Calu3 (cell line): ENCODE results near the gene TENM3. TPM values are rescaled to one million over a fixed set of nuclear protein-coding genes. Genes with fewer than 3 reads are reported as not detected.
"Not testable (repeated sequence)": the region's sequence is repeated elsewhere in the genome, so short reads cannot be mapped to it uniquely, and the experiment has no call there.

Source experiments
- BruUV-seq: library from RNA; stranded (reverse); fragments of 400-500 nt; replicated peaks from 2 replicates; lab custom pipeline; 2021; lab: Mats Ljungman, UMichigan
- CTCF ChIA-PET: fragments of 300-600 bp; sonication (Branson Sonifier 250); formaldehyde crosslinking; loops from one replicate; lab custom pipeline; 2022; ENCODE audit warnings: antibody characterized with exemption; lab: Charles Lee
- DNase-seq: peaks from one replicate; pipeline ENCODE4 v3.0.0; 2022
- H3K27ac Mint-ChIP-seq: one replicate; pipeline ENCODE4 v1.8.0; 2022; ENCODE audit warnings: mixed read lengths; ENCODE audit not compliant: unreplicated experiment
- H3K27me3 Mint-ChIP-seq: one replicate; pipeline ENCODE4 v1.8.0; 2022; ENCODE audit warnings: mixed read lengths; ENCODE audit not compliant: unreplicated experiment
- H3K36me3 Mint-ChIP-seq: one replicate; pipeline ENCODE4 v1.8.0; 2022; ENCODE audit warnings: mild to moderate bottlenecking, moderate library complexity, mixed read lengths; ENCODE audit not compliant: insufficient read depth, unreplicated experiment
- H3K4me1 Mint-ChIP-seq: one replicate; pipeline ENCODE4 v1.8.0; 2022; ENCODE audit warnings: mild to moderate bottlenecking, low read depth, mixed read lengths; ENCODE audit not compliant: unreplicated experiment
- H3K4me3 Mint-ChIP-seq: one replicate; pipeline ENCODE4 v1.8.0; 2022; ENCODE audit warnings: mild to moderate bottlenecking, low read depth, moderate library complexity, mixed read lengths; ENCODE audit not compliant: unreplicated experiment
- H3K9me3 Mint-ChIP-seq: one replicate; pipeline ENCODE4 v1.8.0; 2022; ENCODE audit warnings: low read depth, mixed read lengths; ENCODE audit not compliant: unreplicated experiment
- CTCF ChIP-seq: fragments of 200-600 bp; IDR thresholded peaks from one replicate; pipeline ENCODE4 v1.8.0; 2022; ENCODE audit warnings: antibody characterized with exemption; ENCODE audit not compliant: unreplicated experiment
- intact Hi-C: fragments of 100-400 bp; cut with micrococcal nuclease; formaldehyde crosslinking; loops from one replicate; pipeline ENCODE4 v1.10.0; 2022; ENCODE audit not compliant: unreplicated experiment
- total RNA-seq: library from RNA; stranded (reverse); gene quantifications from 2 replicates; pipeline ENCODE4 v1.2.3, GENCODE V29; 2022

The TENM3 gene
- total RNA-seq, 1 experiment from 2014 or later = 5.9 TPM

DNA sequence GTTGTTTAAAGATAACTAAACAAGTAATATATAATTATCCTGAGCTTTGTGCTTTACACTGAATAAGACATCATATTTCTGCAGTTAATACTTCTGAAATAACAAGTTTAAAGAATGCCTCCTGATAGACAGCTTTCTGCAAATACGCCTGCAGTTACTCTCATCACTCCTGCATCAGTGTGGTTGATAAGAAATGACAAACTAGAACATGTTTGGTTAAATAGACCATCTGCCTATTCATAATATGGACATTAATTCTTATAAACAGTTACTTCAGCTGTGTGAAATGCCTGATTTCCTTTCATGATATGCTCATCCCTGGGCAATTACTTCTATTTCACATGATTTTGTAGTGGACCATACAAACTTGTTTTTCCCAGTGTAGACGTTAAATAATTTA, 7.0 kb upstream of the TENM3 start:
- no peaks in the 10 kb centered on the region for H3K9me3 Mint-ChIP-seq
- H3K27ac Mint-ChIP-seq = no peak overlapping the region
- no peaks in the 10 kb centered on the region for H3K27me3 Mint-ChIP-seq
- H3K4me1 Mint-ChIP-seq = no peaks in the 10 kb centered on the region
- no peak for TF ChIP-seq CTCF
- CTCF ChIA-PET = no interaction called here
- H3K36me3 Mint-ChIP-seq = no peaks in the 10 kb centered on the region
- DNase-seq = no peak
- BruUV-seq = no TSS peak
- intact Hi-C loops = no loop called here
- no peak overlapping the region for H3K4me3 Mint-ChIP-seq

DNA sequence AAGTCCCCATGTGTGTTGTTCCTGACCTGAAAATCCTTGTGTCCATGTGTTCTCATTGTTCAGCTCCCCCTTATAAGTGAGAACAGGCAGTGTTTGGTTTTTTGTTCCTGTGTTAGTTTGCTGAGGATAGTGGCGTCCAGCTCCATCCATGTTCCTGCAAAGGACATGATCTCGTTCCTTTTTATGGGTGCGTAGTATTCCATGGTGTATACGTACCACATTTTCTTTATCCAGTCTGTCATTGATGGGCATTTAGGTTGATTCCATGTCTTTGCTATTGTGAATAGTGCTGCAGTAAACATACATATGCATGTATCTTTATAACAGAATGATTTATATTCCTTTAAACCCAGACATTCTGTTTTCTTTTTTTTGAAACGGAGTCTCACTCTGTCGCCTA, 6.2 kb upstream of the TENM3 start:
- H3K27ac Mint-ChIP-seq, H3K36me3 Mint-ChIP-seq, H3K4me3 Mint-ChIP-seq, DNase-seq, H3K27me3 Mint-ChIP-seq, CTCF ChIA-PET, H3K4me1 Mint-ChIP-seq, intact Hi-C loops, H3K9me3 Mint-ChIP-seq, BruUV-seq: not testable (repeated sequence)

- DNase-seq = no peak
- H3K27ac Mint-ChIP-seq = no peak overlapping the region
- no peak overlapping the region for H3K4me3 Mint-ChIP-seq
- CTCF ChIA-PET = no interaction called here
- no TSS peak for BruUV-seq
- no peaks in the 10 kb centered on the region for H3K9me3 Mint-ChIP-seq
- no peaks in the 10 kb centered on the region for H3K4me1 Mint-ChIP-seq
- H3K27me3 Mint-ChIP-seq = no peaks in the 10 kb centered on the region
- intact Hi-C loops = no loop called here
- TF ChIP-seq CTCF = no peak
- H3K36me3 Mint-ChIP-seq = no peaks in the 10 kb centered on the region
Observed at GRCh38 chr4:182238355-182238931, 4.8 kb upstream of the TENM3 start.

DNA sequence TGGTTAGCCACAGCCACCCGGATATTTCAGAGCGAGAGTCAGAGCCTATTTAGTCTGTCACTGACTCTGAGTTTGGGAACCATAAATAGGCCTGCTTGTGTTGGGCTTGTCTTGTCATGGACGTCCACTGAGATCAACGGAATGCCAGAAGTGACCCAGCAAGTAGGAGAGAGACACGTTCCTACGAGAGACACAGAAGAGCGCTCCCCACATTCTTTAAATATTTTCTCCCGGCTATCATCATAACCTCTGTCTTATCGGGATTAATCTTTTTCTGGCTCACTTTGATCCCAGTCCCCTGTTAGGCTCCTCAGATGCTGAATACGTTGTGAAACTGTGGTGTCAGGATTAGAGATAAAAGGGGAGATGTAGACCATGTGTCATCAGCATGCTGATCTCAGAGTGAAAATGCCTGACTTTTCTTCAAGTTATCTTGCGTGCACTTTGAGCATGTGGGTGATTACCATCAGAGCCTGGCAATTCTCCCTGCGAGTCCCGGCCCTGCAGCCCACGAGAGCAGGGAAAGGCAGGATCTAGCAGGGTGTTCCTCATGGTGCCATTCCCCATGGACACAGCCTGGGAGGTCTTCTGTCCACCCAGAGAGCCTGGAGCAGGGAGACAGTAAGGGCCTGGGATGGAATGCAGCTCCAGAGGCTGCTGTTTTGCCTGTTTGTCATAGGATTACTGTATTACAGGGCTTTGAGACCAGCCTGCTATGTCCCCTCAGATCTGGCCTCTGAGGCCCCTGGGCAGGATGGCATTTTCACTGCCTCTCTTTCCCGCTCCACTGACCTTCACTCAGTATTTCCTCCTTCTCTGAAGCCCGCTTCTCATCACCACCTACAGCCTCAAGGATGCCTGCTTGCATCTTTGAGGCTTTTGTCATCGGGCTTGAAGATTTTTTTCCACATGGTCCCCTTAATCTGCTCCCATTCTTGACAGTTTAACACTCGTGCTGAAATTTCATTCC, 2.8 kb upstream of the TENM3 start:
- intact Hi-C loops = no loop called here
- H3K4me1 Mint-ChIP-seq = peaks cover 6% of the 10 kb centered on the region
- CTCF ChIA-PET = no interaction called here
- H3K4me3 Mint-ChIP-seq = no peak overlapping the region
- H3K27me3 Mint-ChIP-seq = no peaks in the 10 kb centered on the region
- BruUV-seq = no TSS peak
- no peak for DNase-seq
- H3K27ac Mint-ChIP-seq = no peak overlapping the region
- no peaks in the 10 kb centered on the region for H3K36me3 Mint-ChIP-seq
- no peak for TF ChIP-seq CTCF
- no peaks in the 10 kb centered on the region for H3K9me3 Mint-ChIP-seq

DNA sequence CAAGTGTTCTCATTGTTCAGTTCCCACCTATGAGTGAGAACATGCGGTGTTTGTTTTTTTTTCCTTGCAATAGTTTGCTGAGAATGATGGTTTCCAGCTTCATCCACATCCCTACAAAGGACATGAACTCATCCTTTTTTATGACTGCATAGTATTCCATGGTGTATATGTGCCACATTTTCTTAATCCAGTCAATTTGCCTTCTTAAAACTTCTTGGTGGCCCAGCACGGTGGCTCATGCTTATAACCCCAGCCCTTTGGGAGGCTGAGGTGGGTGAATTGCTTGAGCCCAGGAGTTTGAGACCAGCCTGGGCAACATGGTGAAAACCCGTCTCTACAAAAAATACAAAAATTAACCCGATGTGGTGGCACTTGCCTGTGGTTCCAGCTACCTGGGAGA, 942 bp upstream of the TENM3 start:
- H3K27me3 Mint-ChIP-seq, DNase-seq, H3K36me3 Mint-ChIP-seq, BruUV-seq, H3K27ac Mint-ChIP-seq, CTCF ChIA-PET, intact Hi-C loops, H3K4me3 Mint-ChIP-seq, H3K9me3 Mint-ChIP-seq: not testable (repeated sequence)
- peaks cover 16% of the 10 kb centered on the region for H3K4me1 Mint-ChIP-seq
